Mucosa of rectum (tissue), 2 donors: ENCODE data around the gene GPR158.

Source experiments
- H3K27ac ChIP-seq, 2 donors: one replicate each; pipeline ENCODE4 v1.7.0; 2013; ENCODE audit warnings: inconsistent platforms in 2 of 2, low read depth in 2 of 2, low read length in 2 of 2
- H3K27me3 ChIP-seq, 2 donors: one replicate each; pipeline ENCODE4 v1.7.0; 2013; ENCODE audit warnings: low read length in 2 of 2; ENCODE audit not compliant: control insufficient read depth in 2 of 2, insufficient read depth in 2 of 2
- H3K36me3 ChIP-seq, 2 donors: one replicate each; pipeline ENCODE4 v1.7.0; 2013; ENCODE audit warnings: low read length in 2 of 2; ENCODE audit not compliant: control insufficient read depth in 2 of 2, insufficient read depth in 2 of 2
- H3K4me1 ChIP-seq, 2 donors: one replicate each; pipeline ENCODE4 v1.7.0; 2013; ENCODE audit warnings: low read length in 2 of 2, mild to moderate bottlenecking in 1 of 2; ENCODE audit not compliant: control insufficient read depth in 2 of 2, insufficient read depth in 2 of 2
- H3K4me3 ChIP-seq, 2 donors: one replicate each; pipeline ENCODE4 v1.7.0; 2013; ENCODE audit warnings: low read length in 2 of 2
- H3K9ac ChIP-seq, 2 donors: one replicate each; pipeline ENCODE4 v1.7.0; 2013; ENCODE audit warnings: low read length in 2 of 2, low read depth in 1 of 2, mild to moderate bottlenecking in 1 of 2
- H3K9me3 ChIP-seq, 2 donors: one replicate each; pipeline ENCODE4 v1.7.0; 2013; ENCODE audit warnings: low read length in 2 of 2; ENCODE audit not compliant: control insufficient read depth in 2 of 2
- donor health status: healthy.
- donor health status: Normal muscosa, but diverticular disease.

GPR158 gene

GRCh38 chr10:25388188-25388861 lies 213.5 kb downstream of the GPR158 start:
- Histone ChIP-seq H3K36me3 (no peaks in the 10 kb centered on the region), H3K27me3 (no peaks in the 10 kb centered on the region), H3K27ac (no peak overlapping the region), H3K9me3 (peaks cover 0 to 3% of the 10 kb centered on the region in 2 donors), H3K4me3 (no peak overlapping the region), H3K4me1 (no peaks in the 10 kb centered on the region), H3K9ac (no peak overlapping the region)

DNA sequence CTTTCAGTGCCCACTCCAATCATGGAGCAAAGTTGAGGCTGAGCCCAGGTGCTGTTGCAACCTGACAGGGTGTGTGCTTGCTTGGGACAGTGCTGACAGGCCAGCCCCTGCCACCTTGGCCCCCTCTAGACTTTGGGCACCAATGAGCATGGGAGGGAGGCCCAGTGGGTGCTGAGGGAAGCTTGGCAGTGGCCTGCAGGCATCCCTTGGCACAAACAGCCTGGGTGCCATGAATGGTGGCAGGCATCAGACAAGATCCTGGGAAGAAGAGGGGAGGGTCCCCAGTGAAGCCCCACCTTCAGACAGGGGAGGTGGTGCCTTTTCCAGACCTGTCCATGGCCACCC lies 214.0 kb downstream of the GPR158 start:
- Histone ChIP-seq H3K27me3 (no peaks in the 10 kb centered on the region), H3K36me3 (no peaks in the 10 kb centered on the region), H3K4me3 (no peak overlapping the region), H3K9me3 (peaks cover 0 to 3% of the 10 kb centered on the region in 2 donors), H3K4me1 (no peaks in the 10 kb centered on the region), H3K9ac (no peak overlapping the region), H3K27ac (no peak overlapping the region)

DNA sequence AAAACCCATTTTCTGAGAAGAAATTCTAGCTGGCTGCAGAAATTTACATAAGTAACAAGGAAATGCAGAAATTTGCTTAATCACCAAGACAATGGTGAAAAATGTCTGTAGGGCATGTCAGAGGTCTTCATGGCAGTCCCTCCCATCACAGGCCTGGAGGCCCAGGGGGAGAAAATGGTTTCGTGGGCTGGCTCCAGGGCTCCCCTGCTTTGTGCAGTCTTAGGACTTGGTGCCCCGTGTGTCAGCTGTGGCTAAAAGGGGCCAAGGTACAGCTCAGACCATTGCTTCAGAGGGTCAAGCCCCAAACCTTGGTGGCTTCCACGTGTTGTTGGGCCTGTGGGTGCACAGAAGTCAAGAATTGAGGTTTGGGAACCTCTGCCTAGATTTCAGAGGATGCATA lies 215.9 kb downstream of the GPR158 start:
- no peak overlapping the region for H3K9ac ChIP-seq
- peaks cover 0 to 3% of the 10 kb centered on the region in 2 donors for H3K9me3 ChIP-seq
- no peak overlapping the region for H3K27ac ChIP-seq
- no peak overlapping the region for H3K4me3 ChIP-seq
- no peaks in the 10 kb centered on the region for H3K36me3 ChIP-seq
- no peaks in the 10 kb centered on the region for H3K27me3 ChIP-seq
- H3K4me1 ChIP-seq = no peaks in the 10 kb centered on the region

- Histone ChIP-seq H3K9ac (no peak overlapping the region), H3K4me3 (no peak overlapping the region), H3K36me3 (no peaks in the 10 kb centered on the region), H3K9me3 (peaks cover 0 to 3% of the 10 kb centered on the region in 2 donors), H3K27me3 (no peaks in the 10 kb centered on the region), H3K27ac (no peak overlapping the region), H3K4me1 (no peaks in the 10 kb centered on the region)
Measured at GRCh38 chr10:25392132-25392531, 217.3 kb downstream of the GPR158 start.

DNA sequence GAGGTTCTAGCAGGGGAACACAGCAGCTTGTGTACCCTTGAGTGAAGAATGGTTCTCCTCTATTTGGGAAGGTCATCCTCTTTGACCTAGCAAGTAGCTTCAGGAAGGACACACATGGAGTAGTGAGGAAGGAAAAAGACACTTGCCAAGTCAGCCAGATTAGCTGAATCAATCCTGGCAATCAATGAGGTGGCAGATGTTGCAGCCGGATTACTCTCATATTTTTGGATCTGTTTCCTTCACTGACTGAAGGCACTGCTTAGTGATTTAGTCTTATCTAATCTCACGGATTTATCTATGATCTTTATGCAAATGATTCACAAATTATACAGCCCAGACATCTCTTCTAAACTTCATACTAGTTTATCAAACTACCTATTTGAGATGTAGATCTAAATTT lies 218.8 kb downstream of the GPR158 start:
- Histone ChIP-seq H3K36me3 (no peaks in the 10 kb centered on the region), H3K9me3 (peaks cover 0 to 3% of the 10 kb centered on the region in 2 donors), H3K9ac (no peak overlapping the region), H3K27me3 (no peaks in the 10 kb centered on the region), H3K4me3 (no peak overlapping the region), H3K27ac (no peak overlapping the region), H3K4me1 (no peaks in the 10 kb centered on the region)

DNA sequence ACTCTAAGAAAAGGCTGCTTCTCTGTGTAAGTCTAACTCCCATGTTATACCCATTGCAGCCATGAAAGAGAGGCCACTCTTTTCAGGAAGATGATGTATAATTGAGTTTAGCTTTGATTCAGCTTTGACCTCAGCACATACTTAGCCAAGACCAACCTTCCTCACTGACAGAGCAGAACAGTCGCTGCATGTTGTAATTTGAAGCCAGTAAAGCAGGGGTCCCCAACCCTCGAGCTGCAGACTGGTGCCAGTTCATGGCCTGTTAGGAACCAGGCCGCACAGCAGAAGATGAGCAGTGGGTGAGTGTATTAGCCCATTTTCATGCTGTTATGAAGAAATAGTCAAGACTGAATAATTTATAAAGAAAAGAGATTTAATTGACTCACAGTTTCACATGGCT lies 223.9 kb downstream of the GPR158 start:
- Histone ChIP-seq H3K27me3 (no peaks in the 10 kb centered on the region), H3K9ac (no peak overlapping the region), H3K9me3 (no peaks in the 10 kb centered on the region), H3K27ac (no peak overlapping the region), H3K4me1 (no peaks in the 10 kb centered on the region), H3K4me3 (no peak overlapping the region), H3K36me3 (no peaks in the 10 kb centered on the region)

- Histone ChIP-seq H3K4me1 (no peaks in the 10 kb centered on the region), H3K27ac (no peak overlapping the region), H3K9ac (no peak overlapping the region), H3K36me3 (no peaks in the 10 kb centered on the region), H3K27me3 (no peaks in the 10 kb centered on the region), H3K4me3 (no peak overlapping the region), H3K9me3 (no peaks in the 10 kb centered on the region)
Measured at GRCh38 chr10:25405871-25406270, 231.1 kb downstream of the GPR158 start.

GRCh38 chr10:25417611-25418010 lies 242.8 kb downstream of the GPR158 start:
- Histone ChIP-seq H3K9me3 (no peaks in the 10 kb centered on the region), H3K27ac (no peak overlapping the region), H3K4me3 (no peak overlapping the region), H3K36me3 (no peaks in the 10 kb centered on the region), H3K4me1 (no peaks in the 10 kb centered on the region), H3K9ac (no peak overlapping the region), H3K27me3 (no peaks in the 10 kb centered on the region)

DNA sequence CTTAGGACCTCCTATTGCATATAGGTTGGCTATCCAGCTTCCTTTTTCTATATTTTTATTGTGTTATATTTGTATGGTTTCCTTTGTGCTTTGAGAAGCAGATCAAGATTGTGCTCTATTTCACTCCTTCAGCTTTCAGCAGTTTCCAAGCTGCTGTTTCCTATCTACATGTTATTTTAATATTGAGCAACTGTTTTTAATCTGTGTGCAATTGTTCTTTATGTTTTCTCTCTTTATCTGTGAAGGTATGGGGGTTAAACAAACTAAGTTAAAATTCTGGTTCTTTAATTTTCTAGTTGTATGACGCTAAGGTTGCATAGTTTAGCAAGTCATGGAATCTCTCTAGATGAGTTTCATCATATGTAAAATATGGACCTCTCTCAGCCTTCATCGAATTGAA lies 251.0 kb downstream of the GPR158 start:
- Histone ChIP-seq H3K9me3 (no peaks in the 10 kb centered on the region), H3K36me3 (no peaks in the 10 kb centered on the region), H3K4me3 (no peak overlapping the region), H3K4me1 (no peaks in the 10 kb centered on the region), H3K27ac (no peak overlapping the region), H3K9ac (no peak overlapping the region), H3K27me3 (no peaks in the 10 kb centered on the region)

DNA sequence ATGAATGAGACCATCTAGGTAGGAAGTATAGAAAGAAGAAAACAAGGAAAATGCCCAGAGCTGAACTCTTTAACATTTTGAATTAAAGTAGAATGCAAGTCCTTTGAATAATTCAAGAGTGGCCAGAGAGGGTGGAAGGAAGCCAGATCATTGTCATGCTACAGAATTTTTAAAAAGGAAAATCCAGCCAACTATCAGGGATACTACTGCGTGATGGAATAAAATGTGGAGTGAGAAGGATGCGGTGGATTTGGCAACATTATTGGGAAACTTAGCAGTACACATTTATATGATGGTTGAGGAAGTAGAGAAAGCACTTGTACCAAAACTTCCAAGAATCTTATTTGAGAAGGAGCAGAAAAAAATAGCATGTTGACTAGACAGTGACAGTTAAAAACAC lies 261.6 kb downstream of the GPR158 start:
- no peak overlapping the region for H3K9ac ChIP-seq
- H3K27me3 ChIP-seq = no peaks in the 10 kb centered on the region
- H3K36me3 ChIP-seq = no peaks in the 10 kb centered on the region
- no peak overlapping the region for H3K27ac ChIP-seq
- no peaks in the 10 kb centered on the region for H3K4me1 ChIP-seq
- no peak overlapping the region for H3K4me3 ChIP-seq
- no peaks in the 10 kb centered on the region for H3K9me3 ChIP-seq

DNA sequence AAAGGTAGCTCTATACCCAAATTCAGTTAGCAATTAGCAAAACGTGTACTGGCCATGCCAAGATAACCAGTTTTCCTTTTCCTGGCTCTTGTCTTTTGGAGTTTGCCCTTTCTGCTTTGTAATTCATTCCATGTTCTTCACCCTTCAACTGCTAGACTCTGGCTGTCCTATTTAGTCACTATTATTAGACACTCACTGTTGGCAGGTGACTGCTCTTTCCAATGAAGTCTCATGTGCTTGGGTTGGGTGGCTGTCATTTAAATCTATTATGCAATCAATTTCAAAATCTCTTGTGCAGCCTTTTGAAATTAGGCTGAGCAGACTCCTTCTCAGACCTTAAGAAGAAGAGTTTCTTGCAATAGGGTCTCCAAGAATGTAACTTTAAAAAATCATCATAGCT lies 266.5 kb downstream of the GPR158 start:
- no peak overlapping the region for H3K9ac ChIP-seq
- no peaks in the 10 kb centered on the region for H3K36me3 ChIP-seq
- H3K27ac ChIP-seq = no peak overlapping the region
- H3K9me3 ChIP-seq = no peaks in the 10 kb centered on the region
- no peaks in the 10 kb centered on the region for H3K4me1 ChIP-seq
- no peak overlapping the region for H3K4me3 ChIP-seq
- H3K27me3 ChIP-seq = no peaks in the 10 kb centered on the region
